GM23338 (cell line): Measurements from ENCODE around the gene FNDC1. TPM values are rescaled to one million over a fixed set of nuclear protein-coding genes. Genes with fewer than 3 reads are reported as not detected.

Experiments used
- ATAC-seq: fragments of 200-7000 bp; cut with Tn5 transposase; 3 replicates; pipeline ENCODE4 v1.9.1; 2020
- DNase-seq: peaks from one replicate; pipeline ENCODE4 v3.0.0-alpha.2; 2015; ENCODE audit warnings: low spot score
- H2AFZ ChIP-seq: fragments of 200-600 bp; sonication (generic); 2 replicates; pipeline ENCODE4 v1.8.0; 2016; ENCODE audit warnings: antibody characterized with exemption, mild to moderate bottlenecking, moderate library complexity
- H3F3A ChIP-seq: fragments of 200-600 bp; sonication (generic); replicated peaks from 2 replicates; pipeline ENCODE4 v1.8.0; 2017; ENCODE audit warnings: antibody characterized with exemption, mixed run types, low read depth
- H3K27ac ChIP-seq: fragments of 200-600 bp; sonication (generic); 2 replicates; pipeline ENCODE4 v1.6.1; 2016; ENCODE audit warnings: low read depth
- H3K27me3 ChIP-seq: fragments of 200-600 bp; sonication (generic); 2 replicates; pipeline ENCODE4 v1.8.0; 2016; ENCODE audit warnings: mild to moderate bottlenecking, mixed run types, moderate library complexity; ENCODE audit not compliant: insufficient read depth
- H3K36me3 ChIP-seq: fragments of 200-600 bp; sonication (generic); 2 replicates; pipeline ENCODE4 v1.8.0; 2016; ENCODE audit warnings: mild to moderate bottlenecking; ENCODE audit not compliant: insufficient read depth
- H3K4me1 ChIP-seq: fragments of 200-600 bp; sonication (generic); 2 replicates; pipeline ENCODE4 v1.8.0; 2016; ENCODE audit warnings: mild to moderate bottlenecking, moderate library complexity; ENCODE audit not compliant: insufficient read depth
- H3K4me2 ChIP-seq: fragments of 200-600 bp; sonication (generic); 2 replicates; pipeline ENCODE4 v1.7.1; 2017; ENCODE audit warnings: mixed run types
- H3K4me3 ChIP-seq: fragments of 200-600 bp; sonication (generic); 2 replicates; pipeline ENCODE4 v1.6.1; 2016; ENCODE audit warnings: mixed run types
- H3K79me2 ChIP-seq: fragments of 200-600 bp; sonication (generic); replicated peaks from 2 replicates; pipeline ENCODE4 v1.8.0; 2017; ENCODE audit warnings: mild to moderate bottlenecking; ENCODE audit not compliant: insufficient read depth
- H3K9me2 ChIP-seq: fragments of 200-600 bp; sonication (generic); 2 replicates; pipeline ENCODE4 v1.8.0; 2017; ENCODE audit not compliant: insufficient read depth
- H4K20me1 ChIP-seq: fragments of 200-600 bp; sonication (generic); replicated peaks from 2 replicates; pipeline ENCODE4 v1.8.0; 2017; ENCODE audit warnings: mild to moderate bottlenecking; ENCODE audit not compliant: insufficient read depth
- H3K27ac Mint-ChIP-seq: 2 replicates; pipeline ENCODE4 v1.8.0; 2020; ENCODE audit warnings: inconsistent platforms, mild to moderate bottlenecking, moderate library complexity, mixed read lengths
- H3K27me3 Mint-ChIP-seq: 3 replicates; pipeline ENCODE4 v1.8.0; 2022; ENCODE audit warnings: low read depth, mild to moderate bottlenecking, moderate library complexity, mixed read lengths, inconsistent platforms; ENCODE audit not compliant: insufficient read depth, poor library complexity
- H3K36me3 Mint-ChIP-seq: 3 replicates; pipeline ENCODE4 v1.8.0; 2021; ENCODE audit warnings: low read depth, mild to moderate bottlenecking, inconsistent platforms, moderate library complexity, mixed read lengths
- H3K4me1 Mint-ChIP-seq: 3 replicates; pipeline ENCODE4 v1.8.0; 2020; ENCODE audit warnings: mild to moderate bottlenecking, inconsistent platforms, mixed read lengths
- H3K4me3 Mint-ChIP-seq: 3 replicates; pipeline ENCODE4 v1.8.0; 2021; ENCODE audit warnings: moderate library complexity, mild to moderate bottlenecking, inconsistent platforms, mixed read lengths
- H3K9me3 Mint-ChIP-seq: 3 replicates; pipeline ENCODE4 v1.8.0; 2020; ENCODE audit warnings: moderate library complexity, mild to moderate bottlenecking, inconsistent platforms, mixed read lengths
- CREB1 ChIP-seq: fragments of 250-450 bp; sonication (Bioruptor Pico); IDR thresholded peaks from 2 replicates; pipeline ENCODE4 v1.5.0; 2020; ENCODE audit warnings: low read depth, mild to moderate bottlenecking, moderate library complexity
- CTCF ChIP-seq, 2 experiments: fragments of 200-600 bp in 1 of 2; sonication (generic) in 1 of 2; conservative IDR thresholded peaks; 2 replicates each; pipeline versions ENCODE4 v1.5.1 to v1.6.1; 2016 to 2017; ENCODE audit warnings: antibody characterized with exemption in 2 of 2, low read depth in 2 of 2, mild to moderate bottlenecking in 2 of 2, moderate library complexity in 1 of 2
- ETS1 ChIP-seq: IDR thresholded peaks from 2 replicates; pipeline ENCODE4 v1.6.1; 2016; ENCODE audit warnings: antibody characterized with exemption
- EZH2 ChIP-seq: fragments of 200-600 bp; sonication (generic); IDR thresholded peaks from one replicate; pipeline ENCODE4 v1.8.0; 2017; ENCODE audit warnings: antibody characterized with exemption, mild to moderate bottlenecking, low read depth; ENCODE audit not compliant: unreplicated experiment
- EZH2phosphoT487 ChIP-seq: fragments of 200-600 bp; sonication (generic); IDR thresholded peaks from one replicate; pipeline ENCODE4 v1.8.1; 2018; ENCODE audit warnings: antibody characterized with exemption; ENCODE audit not compliant: unreplicated experiment
- JUNB ChIP-seq: IDR thresholded peaks from one replicate; pipeline ENCODE4 v1.6.1; 2016; ENCODE audit warnings: antibody characterized with exemption; ENCODE audit not compliant: unreplicated experiment
- NANOG ChIP-seq: IDR thresholded peaks from 2 replicates; pipeline ENCODE4 v1.6.1; 2016; ENCODE audit warnings: antibody characterized with exemption, borderline replicate concordance
- POLR2AphosphoS5 ChIP-seq: IDR thresholded peaks from 2 replicates; pipeline ENCODE4 v1.6.1; 2016; ENCODE audit warnings: antibody characterized with exemption, low read depth
- STAT1 ChIP-seq: IDR thresholded peaks from one replicate; pipeline ENCODE4 v1.6.1; 2016; ENCODE audit warnings: antibody characterized with exemption; ENCODE audit not compliant: unreplicated experiment
- ZNF114 ChIP-seq: fragments of 250-450 bp; sonication (Bioruptor Pico); IDR thresholded peaks from 2 replicates; pipeline ENCODE4 v1.5.0; 2020; ENCODE audit warnings: mild to moderate bottlenecking, moderate library complexity
- ZNF331 ChIP-seq: fragments of 250-450 bp; sonication (Bioruptor Pico); IDR thresholded peaks from 2 replicates; pipeline ENCODE4 v1.5.0; 2020; ENCODE audit warnings: low read depth, mild to moderate bottlenecking, moderate library complexity
- ZNF462 ChIP-seq: fragments of 250-450 bp; sonication (Bioruptor Pico); IDR thresholded peaks from 2 replicates; pipeline ENCODE4 v1.5.0; 2020; ENCODE audit warnings: mild to moderate bottlenecking, moderate library complexity
- polyA plus RNA-seq: library from polyadenylated mRNA; unstranded; fragments of >200 nt; fragmentation: Nextera tagmentation; extraction: Ambion mirVana; gene quantifications from 2 replicates; pipeline ENCODE4 v1.2.1, GENCODE V29; 2016
- total RNA-seq: library from RNA; depleted of rRNA; stranded (reverse); fragments of >200 nt; shearing (Covaris generic); gene quantifications from 2 replicates; pipeline ENCODE4 v1.2.3, GENCODE V29; 2014
- TF ChIP-seq, protein P1 (sequence below): IDR thresholded peaks from one replicate; pipeline ENCODE4 v1.6.1; 2018; ENCODE audit warnings: antibody characterized with exemption; ENCODE audit not compliant: unreplicated experiment

Gene FNDC1
- total and polyA plus RNA-seq, 2 experiments from 2014 or later = 0.38 to 0.57 TPM

DNA sequence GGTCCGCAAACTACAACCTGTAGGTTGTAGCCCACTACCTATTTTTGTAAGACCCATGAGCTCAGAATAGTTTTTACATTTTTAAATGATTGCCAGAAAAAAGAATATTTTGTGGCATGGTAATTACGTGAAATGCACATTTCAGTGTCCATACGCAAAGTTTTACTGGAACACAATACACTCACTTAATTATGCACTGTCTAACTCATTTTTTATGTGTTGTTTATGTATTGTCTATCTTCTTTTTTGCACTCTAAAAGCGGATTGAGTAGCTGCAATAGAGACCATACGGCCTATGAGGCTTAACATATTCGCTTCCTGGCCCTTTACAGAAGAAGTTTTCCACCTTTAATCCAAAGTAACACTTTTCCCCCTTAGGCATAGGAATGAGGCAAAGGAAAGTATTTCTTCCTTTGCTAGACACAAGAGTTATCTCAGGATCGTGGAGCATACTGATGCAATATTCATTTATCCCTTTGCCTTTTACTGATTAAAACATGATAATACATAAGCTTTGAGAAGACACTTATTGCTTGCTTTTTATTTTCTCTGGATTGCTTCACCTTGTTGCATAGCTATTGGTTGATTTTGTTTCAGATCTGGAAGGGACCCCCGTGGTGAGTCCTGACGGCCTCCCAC is 69.8 kb downstream of the FNDC1 start:
- Histone ChIP-seq H4K20me1 (no peaks in the 10 kb centered on the region; the same call in 1 of the 2 replicates), H3K4me1 (no peaks in the 10 kb centered on the region), H3K36me3 (no peaks in the 10 kb centered on the region), H3F3A (0 out of 2 replicates have a peak, but pooled peaks cover 3% of the 10 kb centered on the region), H3K4me3 (no peak overlapping the region), H3K27ac (no peak overlapping the region), H2AFZ (no peak overlapping the region), H3K4me2 (no peak overlapping the region), H3K9me2 (no peaks in the 10 kb centered on the region; the same call in 1 of the 2 replicates), H3K79me2 (no peaks in the 10 kb centered on the region), H3K27me3 (peaks cover 22% of the 10 kb centered on the region)
- no peak overlapping the region for H3K27ac Mint-ChIP-seq
- no peak for ATAC-seq
- no peak for DNase-seq
- H3K4me1 Mint-ChIP-seq = no peaks in the 10 kb centered on the region
- H3K9me3 Mint-ChIP-seq = no peaks in the 10 kb centered on the region
- H3K36me3 Mint-ChIP-seq = no peaks in the 10 kb centered on the region
- TF ChIP-seq ZNF462 (no peak), STAT1 (no peak), ETS1 (no peak), JUNB (no peak), ZNF331 (CRISPR knock-in tag) (no peak), EZH2 (no peak), EZH2phosphoT487 (no peak), ZNF114 (CRISPR knock-in tag) (no peak), POLR2AphosphoS5 (no peak), NANOG (no peak), CTCF (conservative IDR thresholded peaks at IDR 0.05; ENCODE audit: low read depth in 2 of 2) (no peak), CREB1 (no peak)
- TF ChIP-seq, protein P1, sequence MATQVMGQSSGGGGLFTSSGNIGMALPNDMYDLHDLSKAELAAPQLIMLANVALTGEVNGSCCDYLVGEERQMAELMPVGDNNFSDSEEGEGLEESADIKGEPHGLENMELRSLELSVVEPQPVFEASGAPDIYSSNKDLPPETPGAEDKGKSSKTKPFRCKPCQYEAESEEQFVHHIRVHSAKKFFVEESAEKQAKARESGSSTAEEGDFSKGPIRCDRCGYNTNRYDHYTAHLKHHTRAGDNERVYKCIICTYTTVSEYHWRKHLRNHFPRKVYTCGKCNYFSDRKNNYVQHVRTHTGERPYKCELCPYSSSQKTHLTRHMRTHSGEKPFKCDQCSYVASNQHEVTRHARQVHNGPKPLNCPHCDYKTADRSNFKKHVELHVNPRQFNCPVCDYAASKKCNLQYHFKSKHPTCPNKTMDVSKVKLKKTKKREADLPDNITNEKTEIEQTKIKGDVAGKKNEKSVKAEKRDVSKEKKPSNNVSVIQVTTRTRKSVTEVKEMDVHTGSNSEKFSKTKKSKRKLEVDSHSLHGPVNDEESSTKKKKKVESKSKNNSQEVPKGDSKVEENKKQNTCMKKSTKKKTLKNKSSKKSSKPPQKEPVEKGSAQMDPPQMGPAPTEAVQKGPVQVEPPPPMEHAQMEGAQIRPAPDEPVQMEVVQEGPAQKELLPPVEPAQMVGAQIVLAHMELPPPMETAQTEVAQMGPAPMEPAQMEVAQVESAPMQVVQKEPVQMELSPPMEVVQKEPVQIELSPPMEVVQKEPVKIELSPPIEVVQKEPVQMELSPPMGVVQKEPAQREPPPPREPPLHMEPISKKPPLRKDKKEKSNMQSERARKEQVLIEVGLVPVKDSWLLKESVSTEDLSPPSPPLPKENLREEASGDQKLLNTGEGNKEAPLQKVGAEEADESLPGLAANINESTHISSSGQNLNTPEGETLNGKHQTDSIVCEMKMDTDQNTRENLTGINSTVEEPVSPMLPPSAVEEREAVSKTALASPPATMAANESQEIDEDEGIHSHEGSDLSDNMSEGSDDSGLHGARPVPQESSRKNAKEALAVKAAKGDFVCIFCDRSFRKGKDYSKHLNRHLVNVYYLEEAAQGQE = no peak
- H3K27me3 Mint-ChIP-seq = peaks cover 12% of the 10 kb centered on the region
- no peak overlapping the region for H3K4me3 Mint-ChIP-seq
